ENCODE data around the gene LAMA2.

GRCh38 chr6:129284225-129284624, 401.3 kb downstream of the LAMA2 start:
- TF ChIP-seq ZNF121 (CRISPR knock-in tag; IDR thresholded peaks at IDR 0.05) (no peak), RBFOX2 (IDR thresholded peaks at IDR 0.05; ENCODE audit: low read depth, low read length) (no peak), PCBP1 (IDR thresholded peaks at IDR 0.05; ENCODE audit: borderline replicate concordance, low read depth, low read length) (no peak)

All from HepG2 (cell line).